NCI-H1092 treated with DMSO at 0.1 percent for 48 hours (cell line): Measurements from ENCODE around the gene PHTF1.

Experiments
- DNase-seq: peaks from one replicate; lab custom pipeline; 2025; lab: John Stamatoyannopoulos, UW

PHTF1 gene

GRCh38 chr1:113665071-113665470, 94.2 kb downstream of the PHTF1 start:
- no peak for DNase-seq

DNA sequence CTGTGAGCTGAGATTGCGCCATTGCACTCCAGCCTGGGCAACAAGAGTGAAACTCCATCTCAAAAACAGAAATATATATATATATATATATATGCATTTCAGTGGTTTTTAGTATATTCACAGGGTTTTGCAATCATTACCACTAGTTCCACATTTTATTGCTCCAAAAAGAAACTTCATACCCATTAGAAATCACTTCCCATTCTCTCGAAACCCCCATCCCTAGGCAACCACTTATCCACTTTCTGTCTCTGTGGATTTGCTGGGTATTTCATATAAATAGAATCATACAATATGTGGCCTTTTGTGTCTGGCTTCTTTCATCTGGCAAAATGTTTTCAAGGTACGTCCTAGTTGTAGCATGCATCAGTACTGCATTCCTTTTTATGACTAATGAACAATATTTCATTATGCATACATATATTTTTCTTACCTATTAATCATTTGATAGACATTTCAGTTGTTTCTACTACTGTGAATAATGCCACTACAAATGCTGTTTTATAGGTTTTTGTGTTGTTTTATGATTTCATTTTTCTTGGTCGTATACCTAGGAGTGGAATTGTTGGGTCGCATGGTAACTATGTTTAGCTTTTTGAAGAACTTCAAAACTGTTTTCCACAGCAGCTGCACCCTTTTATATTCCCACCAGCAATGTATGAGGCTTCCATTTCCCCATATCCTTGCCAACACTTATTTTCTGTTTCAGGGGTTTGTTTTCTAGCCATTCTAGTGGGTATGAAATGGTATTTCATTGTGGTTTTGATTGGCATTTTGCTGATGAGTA, 95.9 kb downstream of the PHTF1 start:
- no peak for DNase-seq

DNA sequence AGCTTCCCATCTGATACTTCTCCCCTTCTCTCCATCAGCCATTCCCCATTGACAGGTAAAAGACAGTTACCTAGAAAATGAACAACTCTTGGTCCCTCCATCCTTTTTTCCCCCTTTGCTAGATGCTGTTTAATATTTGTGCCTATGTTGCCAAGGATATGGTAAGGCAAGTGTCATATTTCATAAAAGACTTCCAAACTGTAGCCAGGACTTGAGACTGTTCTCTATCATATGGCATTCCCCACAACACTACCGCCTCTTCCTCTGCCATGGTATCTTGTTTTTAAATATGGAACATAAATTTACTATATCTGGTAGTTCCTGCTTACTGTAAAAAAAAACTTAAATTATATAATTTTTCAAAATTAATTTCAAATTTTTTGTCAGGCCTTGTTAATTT, 97.2 kb downstream of the PHTF1 start:
- no peak for DNase-seq

DNA sequence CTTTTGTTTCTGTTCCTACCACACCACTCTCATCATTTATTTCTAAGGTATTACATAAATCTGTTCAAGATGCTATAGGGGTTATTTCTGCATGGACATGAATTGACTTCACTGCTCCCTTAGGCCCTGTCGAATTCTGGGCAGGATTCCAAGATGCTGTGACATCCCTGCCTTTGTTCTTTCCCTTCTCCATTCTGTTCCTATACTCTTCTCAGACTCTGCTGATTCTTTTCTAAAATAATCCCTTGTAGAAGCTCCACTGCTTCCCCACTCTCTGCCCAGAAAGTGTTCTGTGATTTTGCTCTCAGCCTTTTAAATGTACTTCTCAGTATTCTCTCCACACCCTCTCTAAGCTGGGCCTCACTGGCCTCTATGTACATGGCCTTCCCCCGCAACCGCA, 99.2 kb downstream of the PHTF1 start:
- DNase-seq, result no peak

GRCh38 chr1:113659556-113659955, 99.7 kb downstream of the PHTF1 start:
- DNase-seq, result no peak

- DNase-seq, result no peak
Observed at GRCh38 chr1:113659035-113659434, 100.3 kb downstream of the PHTF1 start.

- DNase-seq, result no peak
Observed at GRCh38 chr1:113657556-113658063, 101.7 kb downstream of the PHTF1 start.

DNA sequence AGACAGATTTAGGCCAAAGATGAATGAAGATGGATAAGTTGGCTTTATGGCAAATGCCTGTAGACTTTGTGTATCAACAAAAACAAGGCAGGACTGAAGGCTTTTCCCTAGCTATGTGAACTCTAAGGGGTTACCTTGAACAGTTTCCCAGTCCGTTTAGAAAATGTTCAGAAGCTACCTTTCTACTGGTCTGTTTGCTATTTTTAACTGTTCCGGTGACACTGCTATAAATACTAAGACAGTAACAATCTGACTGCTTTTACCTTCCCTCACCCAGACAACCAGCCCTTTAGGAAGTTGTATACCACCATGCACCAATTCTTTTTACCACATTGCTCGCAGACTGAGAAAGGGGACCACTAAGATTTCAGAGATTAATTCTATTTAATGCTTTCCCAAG, 102.2 kb downstream of the PHTF1 start:
- DNase-seq, result no peak

GRCh38 chr1:113654883-113655282, 104.4 kb downstream of the PHTF1 start:
- DNase-seq, result no peak

DNA sequence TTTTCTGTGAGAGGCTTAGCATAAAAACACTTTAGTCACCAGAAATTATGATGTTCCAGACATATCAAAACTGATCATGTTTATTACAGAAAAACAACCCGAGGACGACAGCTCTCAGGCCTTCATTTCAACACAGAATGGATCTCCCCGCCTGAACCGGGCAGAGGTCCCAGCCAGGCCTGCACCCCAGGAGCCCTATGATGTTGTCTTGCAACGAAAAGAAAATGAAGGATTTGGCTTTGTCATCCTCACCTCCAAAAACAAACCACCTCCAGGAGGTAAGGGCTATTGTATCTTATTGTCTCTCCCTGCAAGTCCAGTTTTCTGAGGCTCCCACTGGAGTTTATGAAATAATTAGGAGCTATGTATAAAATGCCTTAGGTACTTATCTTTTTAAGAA, 105.5 kb downstream of the PHTF1 start:
- DNase-seq, result no peak

DNA sequence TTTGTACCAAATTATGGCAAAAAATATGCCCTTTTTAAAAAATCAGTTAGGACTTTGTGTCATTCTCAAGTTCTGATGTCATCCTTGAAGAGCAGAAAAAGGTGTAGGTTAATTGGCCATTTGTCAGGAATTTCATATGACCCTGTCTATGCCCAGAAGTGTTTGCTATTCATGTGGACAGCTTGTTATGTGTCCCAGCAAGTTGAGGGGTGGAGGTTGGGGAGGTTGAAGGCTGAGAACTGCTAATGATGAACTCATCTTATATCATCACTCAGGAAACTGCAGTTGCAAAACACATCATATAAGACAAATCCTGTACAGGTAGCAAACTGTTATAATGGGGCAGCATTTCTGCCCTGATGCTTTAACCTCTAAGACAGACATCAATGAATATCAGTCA, 106.5 kb downstream of the PHTF1 start:
- no peak for DNase-seq

DNA sequence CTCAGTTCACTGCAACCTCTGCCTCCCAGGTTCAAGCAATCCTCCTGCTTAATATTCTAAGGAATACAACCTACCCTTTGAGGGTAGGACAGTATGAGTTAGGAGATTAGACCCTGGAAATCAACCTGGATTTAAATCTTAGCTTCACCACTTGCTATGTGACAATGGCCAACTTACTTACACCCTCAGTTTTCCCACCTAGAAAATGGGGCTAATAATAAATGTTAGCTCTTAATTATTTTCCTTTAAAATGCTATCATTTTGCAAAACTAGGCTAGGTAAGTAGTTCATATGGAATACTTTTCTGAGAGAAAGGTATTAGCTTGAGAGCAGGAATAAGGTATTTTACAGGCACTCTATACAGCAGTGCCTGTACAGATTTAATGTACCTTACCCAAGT, 110.8 kb downstream of the PHTF1 start:
- no peak for DNase-seq

- no peak for DNase-seq
Observed at GRCh38 chr1:113647164-113647563, 112.1 kb downstream of the PHTF1 start.
